Measurements from ENCODE around the gene GRID1. TPM values are rescaled to one million over a fixed set of nuclear protein-coding genes. Genes with fewer than 3 reads are reported as not detected.

The GRID1 gene
- total RNA-seq, 1 donor from 2014 or later, result 7.1 TPM

DNA sequence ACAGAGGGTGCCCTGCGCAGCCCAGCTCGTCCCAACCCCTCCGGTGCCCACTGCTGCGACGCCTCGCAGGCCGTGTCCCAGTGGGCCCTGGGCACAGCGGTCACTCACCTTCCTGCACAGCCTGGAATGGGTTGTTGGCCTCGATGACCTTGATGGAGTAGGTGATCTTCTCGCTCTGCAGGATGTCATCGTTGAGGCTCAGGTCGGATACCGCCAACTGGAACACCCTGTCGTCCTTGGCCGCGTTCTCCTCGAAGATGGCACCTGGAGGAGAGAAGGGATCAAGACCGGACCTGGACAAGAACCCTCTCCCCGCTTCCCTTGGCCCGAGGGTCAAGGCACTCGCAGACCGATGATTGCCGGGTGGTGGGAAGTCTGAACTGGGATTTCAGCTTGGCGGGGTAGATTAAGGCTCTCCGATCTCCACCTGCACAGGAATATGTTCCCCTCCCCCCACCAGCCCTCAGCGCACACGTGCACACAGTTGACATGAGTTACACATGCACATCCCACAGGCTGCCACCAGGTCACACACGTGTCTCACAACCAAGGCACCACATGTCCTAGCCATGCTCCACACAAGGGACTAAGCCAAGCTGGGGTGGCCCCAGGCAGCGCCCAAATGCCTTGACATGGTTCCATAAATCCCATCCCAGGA is 2.6 kb downstream of the GRID1 start:
- Histone ChIP-seq H3K9me3 (no peaks in the 10 kb centered on the region), H3K36me3 (no peaks in the 10 kb centered on the region), H3K4me1 (peaks cover 39% of the 10 kb centered on the region), H3K27me3 (no peaks in the 10 kb centered on the region), H3K27ac (no peak overlapping the region), H3K4me3 (peak overlapping the region in 1 of 2 donors; percentile 13)
- no peak for DNase-seq (ENCODE audit: extremely low spot score in 2 of 2)
- TF ChIP-seq CTCF (IDR thresholded peaks at IDR 0.05), result no peak
- no peak for TF ChIP-seq POLR2AphosphoS5 (IDR thresholded peaks at IDR 0.05; ENCODE audit: insufficient read depth in 1 of 2, low read depth in 1 of 2)
- TF ChIP-seq POLR2A (IDR thresholded peaks at IDR 0.05), result no peak
- intact Hi-C loops (cut with DNase I), result no loop called here

- H3K36me3 ChIP-seq, result no peaks in the 10 kb centered on the region
- H3K27ac ChIP-seq, result no peak overlapping the region
- intact Hi-C loops (cut with DNase I), result no loop called here
- H3K27me3 ChIP-seq, result no peaks in the 10 kb centered on the region
- H3K4me1 ChIP-seq, result peaks cover 39% of the 10 kb centered on the region
- DNase-seq (ENCODE audit: extremely low spot score in 2 of 2), result no peak
- peak overlapping the region; percentile 9 to 13 for H3K4me3 ChIP-seq
- TF ChIP-seq POLR2AphosphoS5 (IDR thresholded peaks at IDR 0.05; ENCODE audit: insufficient read depth in 1 of 2, low read depth in 1 of 2) (no peak), CTCF (IDR thresholded peaks at IDR 0.05) (no peak)
- no peaks in the 10 kb centered on the region for H3K9me3 ChIP-seq
These were observed 3.3 kb downstream of the GRID1 start for GRCh38 chr10:86363184-86363832.

- Histone ChIP-seq H3K4me1 (peaks cover 38% of the 10 kb centered on the region), H3K27ac (no peak overlapping the region), H3K4me3 (no peak overlapping the region), H3K9me3 (no peaks in the 10 kb centered on the region), H3K27me3 (no peaks in the 10 kb centered on the region), H3K36me3 (no peaks in the 10 kb centered on the region)
- no peak for TF ChIP-seq POLR2A (IDR thresholded peaks at IDR 0.05)
- TF ChIP-seq CTCF (IDR thresholded peaks at IDR 0.05), result no peak
- TF ChIP-seq POLR2AphosphoS5 (IDR thresholded peaks at IDR 0.05; ENCODE audit: insufficient read depth in 1 of 2, low read depth in 1 of 2), result no peak
- intact Hi-C loops (cut with DNase I), result no loop called here
- no peak for DNase-seq (ENCODE audit: extremely low spot score in 2 of 2)
These were observed 3.9 kb downstream of the GRID1 start for GRCh38 chr10:86362586-86363183.

DNA sequence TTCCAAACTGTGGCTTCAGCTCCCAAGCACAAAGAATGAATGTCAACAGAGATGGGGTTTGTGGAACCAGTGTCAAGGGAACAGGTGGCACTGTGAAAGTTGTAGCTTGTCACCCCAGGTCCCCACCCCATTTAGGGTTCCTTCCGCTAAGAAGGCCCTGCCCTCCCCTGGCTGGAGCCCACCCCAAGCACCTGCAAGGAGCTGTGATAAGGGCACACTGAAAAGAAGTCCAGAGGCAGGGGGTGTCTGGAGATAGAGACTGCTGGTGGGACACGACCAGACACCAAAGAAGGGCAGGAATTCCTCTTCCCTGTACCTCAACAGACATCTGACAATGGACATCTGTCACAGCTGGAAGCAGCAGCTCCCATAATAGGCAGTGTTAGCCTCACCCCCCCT is 4.5 kb downstream of the GRID1 start:
- intact Hi-C loops (cut with DNase I), result no loop called here
- Histone ChIP-seq H3K27me3 (no peaks in the 10 kb centered on the region), H3K4me1 (peaks cover 32% of the 10 kb centered on the region), H3K36me3 (no peaks in the 10 kb centered on the region), H3K4me3 (no peak overlapping the region), H3K9me3 (no peaks in the 10 kb centered on the region), H3K27ac (no peak overlapping the region)
- no peak for DNase-seq (ENCODE audit: extremely low spot score in 2 of 2)
- no peak for TF ChIP-seq POLR2A (IDR thresholded peaks at IDR 0.05)

- no peak overlapping the region for H3K4me3 ChIP-seq
- no peaks in the 10 kb centered on the region for H3K27me3 ChIP-seq
- peaks cover 27% of the 10 kb centered on the region for H3K4me1 ChIP-seq
- no peak for DNase-seq (ENCODE audit: extremely low spot score in 2 of 2)
- H3K36me3 ChIP-seq, result no peaks in the 10 kb centered on the region
- no peaks in the 10 kb centered on the region for H3K9me3 ChIP-seq
- TF ChIP-seq CTCF (IDR thresholded peaks at IDR 0.05), result no peak
- TF ChIP-seq POLR2A (IDR thresholded peaks at IDR 0.05), result no peak
- TF ChIP-seq POLR2AphosphoS5 (IDR thresholded peaks at IDR 0.05; ENCODE audit: insufficient read depth in 1 of 2, low read depth in 1 of 2), result no peak
- H3K27ac ChIP-seq, result no peak overlapping the region
- intact Hi-C loops (cut with DNase I), result no loop called here
These were observed 5.2 kb downstream of the GRID1 start for GRCh38 chr10:86361156-86362128.
